Right atrium auricular region (tissue), 2 donors: Measurements from ENCODE around the gene DDX3X. TPM values are rescaled to one million over a fixed set of nuclear protein-coding genes. Genes with fewer than 3 reads are reported as not detected.
"Not testable (repeated sequence)": the region's sequence is repeated elsewhere in the genome, so short reads cannot be mapped to it uniquely, and the experiment has no call there.

Experiments
- DNase-seq: peaks from one replicate; pipeline ENCODE4 v3.0.0-alpha.2; 2019; ENCODE audit warnings: low spot score
- H3K27ac ChIP-seq, 2 donors: fragments of 200-600 bp; sonication (generic); 1 replicate in 1 of 2; 2 replicates in 1 of 2; pipeline ENCODE4 v1.5.1; 2016 to 2019
- H3K27me3 ChIP-seq, 2 donors: fragments of 200-600 bp; sonication (generic); one replicate each; pipeline versions ENCODE4 v1.5.1 to v1.6.0; 2017 to 2019
- H3K36me3 ChIP-seq: fragments of 200-600 bp; sonication (generic); one replicate; pipeline ENCODE4 v1.5.1; 2016
- H3K4me1 ChIP-seq, 2 donors: fragments of 200-600 bp; sonication (generic); one replicate each; pipeline versions ENCODE4 v1.5.1 to v1.6.0; 2017 to 2019
- H3K4me3 ChIP-seq, 2 donors: fragments of 200-600 bp; sonication (generic); 1 replicate in 1 of 2; 2 replicates in 1 of 2; pipeline ENCODE4 v1.5.1; 2017 to 2019; ENCODE audit warnings: mild to moderate bottlenecking in 1 of 2, moderate library complexity in 1 of 2
- H3K9me3 ChIP-seq, 2 donors: fragments of 200-600 bp; sonication (generic); one replicate each; pipeline ENCODE4 v1.5.1; 2019
- total RNA-seq, 2 donors: library from RNA; depleted of rRNA; stranded (reverse); fragments of >200 nt; gene quantifications; one replicate each; pipeline ENCODE4 v1.1.0, GENCODE V29; 2016
- TF ChIP-seq, protein P1 (sequence below), 2 donors: fragments of 200-600 bp; sonication (generic); IDR thresholded peaks; one replicate each; pipeline ENCODE4 v1.5.1; 2019; ENCODE audit warnings: antibody characterized with exemption in 2 of 2

DDX3X gene
- total RNA-seq, 2 donors from 2014 or later: 150 to 152 TPM

DNA sequence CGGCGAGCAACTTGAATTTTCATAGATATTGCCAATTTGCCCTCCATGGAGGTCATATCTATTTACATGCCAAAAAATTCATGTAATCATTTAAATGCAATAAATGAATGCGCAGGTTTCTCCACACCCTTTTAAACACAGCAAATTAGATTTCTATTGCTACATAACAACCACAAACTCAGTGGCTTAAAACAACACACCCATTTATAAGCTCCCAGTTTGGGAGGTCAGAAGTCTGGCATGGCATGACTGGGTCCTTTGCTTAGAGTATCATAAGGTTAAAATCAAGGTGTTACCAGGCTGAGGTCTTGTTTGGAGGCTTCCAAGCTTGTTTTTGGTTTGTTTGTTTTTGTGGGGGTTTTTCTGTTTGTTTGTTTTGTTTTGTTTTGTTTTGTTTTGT, 63.3 kb downstream of the DDX3X start:
- H3K36me3 ChIP-seq: no peaks in the 10 kb centered on the region
- H3K4me3 ChIP-seq: no peak overlapping the region
- peaks cover 6 to 20% of the 10 kb centered on the region in 2 donors for H3K9me3 ChIP-seq
- no peaks in the 10 kb centered on the region for H3K4me1 ChIP-seq
- H3K27ac ChIP-seq: no peak overlapping the region
- H3K27me3 ChIP-seq: no peaks in the 10 kb centered on the region
- no peak for DNase-seq
- TF ChIP-seq, protein P1, sequence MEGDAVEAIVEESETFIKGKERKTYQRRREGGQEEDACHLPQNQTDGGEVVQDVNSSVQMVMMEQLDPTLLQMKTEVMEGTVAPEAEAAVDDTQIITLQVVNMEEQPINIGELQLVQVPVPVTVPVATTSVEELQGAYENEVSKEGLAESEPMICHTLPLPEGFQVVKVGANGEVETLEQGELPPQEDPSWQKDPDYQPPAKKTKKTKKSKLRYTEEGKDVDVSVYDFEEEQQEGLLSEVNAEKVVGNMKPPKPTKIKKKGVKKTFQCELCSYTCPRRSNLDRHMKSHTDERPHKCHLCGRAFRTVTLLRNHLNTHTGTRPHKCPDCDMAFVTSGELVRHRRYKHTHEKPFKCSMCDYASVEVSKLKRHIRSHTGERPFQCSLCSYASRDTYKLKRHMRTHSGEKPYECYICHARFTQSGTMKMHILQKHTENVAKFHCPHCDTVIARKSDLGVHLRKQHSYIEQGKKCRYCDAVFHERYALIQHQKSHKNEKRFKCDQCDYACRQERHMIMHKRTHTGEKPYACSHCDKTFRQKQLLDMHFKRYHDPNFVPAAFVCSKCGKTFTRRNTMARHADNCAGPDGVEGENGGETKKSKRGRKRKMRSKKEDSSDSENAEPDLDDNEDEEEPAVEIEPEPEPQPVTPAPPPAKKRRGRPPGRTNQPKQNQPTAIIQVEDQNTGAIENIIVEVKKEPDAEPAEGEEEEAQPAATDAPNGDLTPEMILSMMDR (IDR thresholded peaks at IDR 0.05): no peak

DNA sequence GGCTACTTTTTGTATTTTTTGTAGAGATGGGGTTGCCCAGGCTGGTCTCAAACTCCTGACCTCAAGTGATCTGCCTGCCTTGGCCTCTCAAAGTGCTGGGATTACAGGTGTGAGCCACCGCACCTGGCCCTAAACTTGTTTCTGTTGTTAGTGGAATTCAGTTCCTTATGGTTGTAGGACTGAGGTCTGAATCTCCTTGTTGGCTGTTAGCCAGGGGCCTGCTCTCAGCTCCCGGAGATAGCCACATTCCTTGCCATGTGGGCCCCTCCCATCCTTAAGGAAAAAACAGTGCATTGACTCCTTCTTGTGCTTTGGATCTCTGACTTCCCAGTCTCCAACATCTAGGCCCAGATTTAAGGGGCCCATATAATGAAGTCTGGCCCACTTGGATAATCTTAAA, 63.8 kb downstream of the DDX3X start:
- Histone ChIP-seq H3K9me3 (peaks cover 6 to 20% of the 10 kb centered on the region in 2 donors), H3K27ac (no peak overlapping the region), H3K4me1 (no peaks in the 10 kb centered on the region), H3K27me3 (no peaks in the 10 kb centered on the region), H3K4me3 (no peak overlapping the region), H3K36me3 (no peaks in the 10 kb centered on the region)
- TF ChIP-seq, protein P1 (IDR thresholded peaks at IDR 0.05): no peak
- DNase-seq: no peak

DNA sequence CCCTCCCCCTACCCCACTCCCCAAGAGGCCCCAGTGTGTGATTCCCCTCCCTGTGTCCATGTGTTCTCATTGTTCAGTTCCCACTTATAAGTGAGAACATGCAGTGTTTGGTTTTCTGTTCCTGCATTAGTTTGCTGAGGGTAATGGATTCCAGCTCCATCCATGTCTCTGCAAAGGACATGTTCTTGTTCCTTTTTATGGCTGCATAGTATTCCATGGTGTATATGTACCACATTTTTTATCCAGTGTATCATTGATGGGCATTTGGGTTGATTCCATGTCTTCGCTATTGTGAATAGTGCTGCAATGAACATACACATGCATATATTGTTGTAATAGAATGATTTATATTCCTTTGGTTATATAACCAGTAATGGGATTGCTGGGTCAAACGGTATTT, 68.6 kb downstream of the DDX3X start:
- H3K27ac ChIP-seq, H3K9me3 ChIP-seq, H3K4me3 ChIP-seq: not testable (repeated sequence)

DNA sequence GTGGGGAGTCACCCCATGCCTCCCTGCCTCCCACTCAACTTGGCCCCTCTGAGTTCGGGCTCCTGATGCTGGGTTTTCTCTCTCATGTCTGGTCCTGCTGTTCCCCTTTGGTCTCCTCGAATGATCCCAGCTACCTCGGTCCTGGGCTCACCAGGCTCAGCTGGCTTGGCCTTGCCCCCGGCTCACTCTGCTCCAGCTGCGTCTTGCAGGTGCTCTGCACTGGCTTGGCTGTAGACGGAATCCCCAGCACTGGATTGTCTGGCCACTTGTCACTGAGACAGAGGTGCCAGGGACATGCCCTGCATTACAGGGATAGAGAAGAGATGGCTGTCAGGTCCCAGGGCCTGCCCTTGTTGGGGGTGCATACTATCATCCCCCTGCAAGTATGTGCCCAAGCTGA, 71.6 kb downstream of the DDX3X start:
- Histone ChIP-seq H3K9me3 (no peaks in the 10 kb centered on the region), H3K4me1 (no peaks in the 10 kb centered on the region), H3K36me3 (no peaks in the 10 kb centered on the region), H3K4me3 (no peak overlapping the region), H3K27me3 (no peaks in the 10 kb centered on the region), H3K27ac (no peak overlapping the region)
- TF ChIP-seq, protein P1 (IDR thresholded peaks at IDR 0.05): no peak
- no peak for DNase-seq

More for the DNA sequence above, 68.6 kb downstream of the DDX3X start:
- not testable (repeated sequence) for DNase-seq, H3K27me3 ChIP-seq, H3K4me1 ChIP-seq, H3K36me3 ChIP-seq

DNA sequence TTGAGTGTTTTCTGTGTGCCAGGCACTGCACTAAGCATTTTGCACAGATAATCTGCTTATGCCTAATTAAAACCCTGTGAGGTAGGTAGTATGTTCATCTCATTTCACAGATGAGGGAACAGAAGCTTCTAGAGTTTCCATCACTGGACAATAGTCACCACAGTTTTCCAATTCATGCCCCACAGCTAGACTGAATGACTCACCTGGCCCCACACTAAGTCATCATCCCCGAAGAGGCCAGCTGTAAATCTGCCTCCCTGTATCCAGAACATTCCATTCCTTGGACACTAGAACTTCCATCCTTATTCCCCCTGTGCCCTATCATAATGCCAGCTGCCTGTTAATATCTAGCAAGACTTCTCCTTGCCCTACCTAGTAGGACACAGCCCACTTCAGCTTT, 72.2 kb downstream of the DDX3X start:
- Histone ChIP-seq H3K27me3 (no peaks in the 10 kb centered on the region), H3K36me3 (no peaks in the 10 kb centered on the region), H3K9me3 (no peaks in the 10 kb centered on the region), H3K4me3 (no peak overlapping the region), H3K4me1 (no peaks in the 10 kb centered on the region), H3K27ac (no peak overlapping the region)
- TF ChIP-seq, protein P1 (IDR thresholded peaks at IDR 0.05): no peak
- no peak for DNase-seq

DNA sequence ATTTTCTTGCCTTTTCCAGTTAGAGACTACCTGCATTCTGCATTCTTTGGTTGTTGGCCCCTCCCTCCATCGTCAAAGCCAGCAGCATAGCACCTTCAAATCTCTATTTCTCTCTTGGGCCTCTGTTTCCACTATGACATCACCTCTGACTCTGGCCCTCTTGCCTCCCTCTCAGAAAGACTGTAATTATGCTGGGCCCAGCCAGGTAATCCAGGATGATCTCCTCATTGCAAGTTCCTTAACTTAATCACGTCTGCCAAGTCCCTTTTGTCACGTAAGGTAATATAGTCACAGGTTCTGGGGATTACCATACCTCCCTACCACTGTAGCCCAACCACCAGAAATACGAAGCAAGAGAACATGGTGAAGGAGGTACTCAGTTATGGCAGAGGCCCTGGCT, 73.9 kb downstream of the DDX3X start:
- Histone ChIP-seq H3K27ac (no peak overlapping the region), H3K9me3 (no peaks in the 10 kb centered on the region), H3K4me1 (no peaks in the 10 kb centered on the region), H3K4me3 (no peak overlapping the region), H3K27me3 (no peaks in the 10 kb centered on the region), H3K36me3 (no peaks in the 10 kb centered on the region)
- no peak for DNase-seq
- TF ChIP-seq, protein P1 (IDR thresholded peaks at IDR 0.05): no peak
